ENCODE data around the gene IRX3.

Gene IRX3

DNA sequence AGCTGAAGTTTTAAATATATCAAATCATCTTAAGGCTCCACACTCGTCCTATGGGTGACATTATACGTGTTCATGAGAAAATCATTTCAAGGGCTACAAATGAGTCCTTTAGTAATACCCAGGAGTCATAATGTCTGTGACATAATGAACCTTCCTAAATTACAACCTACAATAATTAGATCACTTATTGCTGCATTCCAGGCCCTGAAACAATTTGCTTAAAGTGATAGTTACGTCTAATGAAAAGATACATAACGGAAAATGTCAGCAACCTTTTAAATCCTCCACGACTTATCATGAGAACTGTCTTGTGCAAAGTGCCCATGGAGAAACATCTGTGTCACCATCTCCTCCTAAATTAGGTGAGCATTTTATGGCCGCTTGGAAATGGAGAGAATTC is 43.4 kb downstream of the IRX3 start:
- TF ChIP-seq, protein P1, sequence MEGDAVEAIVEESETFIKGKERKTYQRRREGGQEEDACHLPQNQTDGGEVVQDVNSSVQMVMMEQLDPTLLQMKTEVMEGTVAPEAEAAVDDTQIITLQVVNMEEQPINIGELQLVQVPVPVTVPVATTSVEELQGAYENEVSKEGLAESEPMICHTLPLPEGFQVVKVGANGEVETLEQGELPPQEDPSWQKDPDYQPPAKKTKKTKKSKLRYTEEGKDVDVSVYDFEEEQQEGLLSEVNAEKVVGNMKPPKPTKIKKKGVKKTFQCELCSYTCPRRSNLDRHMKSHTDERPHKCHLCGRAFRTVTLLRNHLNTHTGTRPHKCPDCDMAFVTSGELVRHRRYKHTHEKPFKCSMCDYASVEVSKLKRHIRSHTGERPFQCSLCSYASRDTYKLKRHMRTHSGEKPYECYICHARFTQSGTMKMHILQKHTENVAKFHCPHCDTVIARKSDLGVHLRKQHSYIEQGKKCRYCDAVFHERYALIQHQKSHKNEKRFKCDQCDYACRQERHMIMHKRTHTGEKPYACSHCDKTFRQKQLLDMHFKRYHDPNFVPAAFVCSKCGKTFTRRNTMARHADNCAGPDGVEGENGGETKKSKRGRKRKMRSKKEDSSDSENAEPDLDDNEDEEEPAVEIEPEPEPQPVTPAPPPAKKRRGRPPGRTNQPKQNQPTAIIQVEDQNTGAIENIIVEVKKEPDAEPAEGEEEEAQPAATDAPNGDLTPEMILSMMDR (IDR thresholded peaks at IDR 0.05; ENCODE audit: insufficient read depth, low read length, poor library complexity, severe bottlenecking), result no peak
- no peak for DNase-seq (ENCODE audit: extremely low read depth, insufficient read length)

DNA sequence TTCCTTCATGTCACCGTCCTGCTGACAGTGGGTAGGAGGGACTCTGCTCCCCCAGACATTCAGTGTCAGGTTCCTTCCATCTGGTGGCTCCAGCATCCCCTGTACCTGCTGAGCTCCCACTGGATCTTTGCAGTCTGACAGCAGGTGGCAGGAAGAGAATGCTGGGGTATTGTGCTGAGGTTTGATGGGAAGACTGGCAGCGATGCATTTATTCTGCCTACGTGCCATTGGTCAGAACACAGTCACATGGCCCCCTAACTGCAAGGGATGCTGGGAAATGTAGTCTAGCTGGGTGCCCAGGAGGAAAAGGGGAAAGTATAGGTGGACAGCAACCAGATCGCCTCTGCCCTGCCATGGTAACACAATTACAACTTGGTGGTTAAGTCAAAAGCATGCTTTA is 44.4 kb downstream of the IRX3 start:
- Histone ChIP-seq H3K36me3 (ENCODE audit: control insufficient read depth, insufficient read depth, low read length) (no peaks in the 10 kb centered on the region), H3K27me3 (replicated peaks; ENCODE audit: control insufficient read depth, insufficient read depth, low read length) (no peaks in the 10 kb centered on the region; the same call in 1 of the 2 replicates), H3K4me3 (replicated peaks; ENCODE audit: low read depth, low read length) (no peak overlapping the region)
- TF ChIP-seq, protein P1 (IDR thresholded peaks at IDR 0.05; ENCODE audit: insufficient read depth, low read length, poor library complexity, severe bottlenecking), result no peak
- no peak for DNase-seq (ENCODE audit: extremely low read depth, insufficient read length)

More for the DNA sequence above, 43.4 kb downstream of the IRX3 start:
- Histone ChIP-seq H3K4me3 (replicated peaks; ENCODE audit: low read depth, low read length) (no peak overlapping the region), H3K27me3 (replicated peaks; ENCODE audit: control insufficient read depth, insufficient read depth, low read length) (no peaks in the 10 kb centered on the region; the same call in 1 of the 2 replicates), H3K36me3 (ENCODE audit: control insufficient read depth, insufficient read depth, low read length) (no peaks in the 10 kb centered on the region)

DNA sequence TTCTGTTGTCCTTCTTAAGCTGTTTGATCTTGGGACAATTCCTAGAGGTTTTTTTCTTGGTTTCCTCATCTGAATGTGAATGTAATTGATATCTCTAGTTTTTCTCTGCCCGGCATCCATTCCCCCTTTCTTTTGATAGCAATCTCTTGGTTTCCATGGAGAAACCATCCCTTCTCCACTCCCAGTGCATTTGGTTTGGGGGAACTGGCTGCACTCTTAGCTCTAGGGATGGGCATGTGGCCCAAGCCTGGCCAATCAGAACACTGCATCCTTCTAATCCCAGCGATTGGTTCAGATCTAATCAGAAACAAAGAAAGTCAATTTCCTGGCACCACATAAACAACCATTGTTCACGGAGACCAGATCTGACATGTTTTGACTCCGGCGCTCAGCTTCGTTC is 45.1 kb downstream of the IRX3 start:
- no peak for DNase-seq (ENCODE audit: extremely low read depth, insufficient read length)
- no peaks in the 10 kb centered on the region for H3K36me3 ChIP-seq (ENCODE audit: control insufficient read depth, insufficient read depth, low read length)
- no peak overlapping the region for H3K4me3 ChIP-seq (replicated peaks; ENCODE audit: low read depth, low read length)
- H3K27me3 ChIP-seq (replicated peaks; ENCODE audit: control insufficient read depth, insufficient read depth, low read length), result no peaks in the 10 kb centered on the region; the same call in 1 of the 2 replicates
- TF ChIP-seq, protein P1 (IDR thresholded peaks at IDR 0.05; ENCODE audit: insufficient read depth, low read length, poor library complexity, severe bottlenecking), result no peak

DNA sequence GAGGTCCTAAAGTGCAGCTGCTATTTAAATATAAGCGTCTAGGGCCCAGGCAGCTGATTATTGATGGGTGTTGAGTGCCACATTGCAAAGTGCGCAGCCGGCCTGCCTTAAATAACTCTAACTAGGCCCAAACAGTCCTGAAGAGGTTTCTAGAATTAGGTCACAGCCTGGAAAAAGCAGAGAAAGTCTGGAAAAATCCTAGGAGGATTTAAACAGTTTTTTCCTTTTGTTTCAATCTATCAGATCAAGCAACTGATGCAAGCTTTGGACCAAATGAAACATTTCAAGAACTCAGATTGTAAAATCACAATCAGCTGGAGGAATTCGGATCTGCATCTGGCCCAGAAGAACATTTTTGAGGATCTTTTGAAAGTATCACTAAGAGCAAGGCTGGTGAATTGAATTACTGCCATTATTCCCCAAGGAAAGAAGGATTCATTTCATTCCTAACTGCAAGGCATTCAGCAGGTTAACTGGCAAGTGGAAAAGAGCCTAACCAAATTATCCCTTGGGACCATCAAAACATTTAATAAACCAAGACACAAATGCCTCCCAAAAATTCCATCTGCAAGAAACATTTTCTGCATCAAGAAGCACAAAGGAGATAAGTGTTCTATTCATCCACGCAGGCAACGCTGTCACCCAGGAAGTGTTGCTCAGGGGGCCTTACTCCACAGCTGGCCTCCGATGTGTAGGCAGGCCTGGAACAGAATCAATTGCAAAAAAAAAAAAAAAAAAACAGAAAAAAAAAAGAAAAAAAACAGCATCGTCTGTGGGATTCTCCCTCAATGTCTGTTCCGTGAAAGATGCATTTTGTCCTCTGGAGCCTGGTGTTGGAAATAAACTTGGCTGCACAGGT is 46.1 kb downstream of the IRX3 start:
- Histone ChIP-seq H3K4me3 (replicated peaks; ENCODE audit: low read depth, low read length) (no peak overlapping the region), H3K27me3 (replicated peaks; ENCODE audit: control insufficient read depth, insufficient read depth, low read length) (no peaks in the 10 kb centered on the region; the same call in 1 of the 2 replicates), H3K36me3 (ENCODE audit: control insufficient read depth, insufficient read depth, low read length) (no peaks in the 10 kb centered on the region)
- DNase-seq (ENCODE audit: extremely low read depth, insufficient read length), result no peak
- TF ChIP-seq, protein P1 (IDR thresholded peaks at IDR 0.05; ENCODE audit: insufficient read depth, low read length, poor library complexity, severe bottlenecking), result no peak

DNA sequence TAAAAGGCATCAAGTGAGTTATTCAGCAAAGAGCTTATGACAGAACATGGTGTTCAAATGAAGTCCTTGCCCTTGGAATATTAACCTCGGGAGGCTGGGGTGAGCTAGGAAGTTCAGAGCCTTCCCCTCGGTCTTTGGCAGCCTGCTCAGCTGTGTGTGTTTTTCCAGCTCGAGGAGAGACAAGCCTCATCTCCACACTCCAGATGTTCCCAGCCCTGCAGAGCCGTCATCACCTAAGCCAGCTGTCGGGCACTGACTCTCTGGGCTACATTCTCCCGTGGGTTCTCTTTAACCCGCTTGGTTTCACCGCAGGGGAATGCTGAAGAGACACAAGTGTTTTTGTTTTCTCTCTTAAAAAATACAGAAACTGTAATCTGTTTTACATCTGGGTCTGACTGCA is 47.1 kb downstream of the IRX3 start:
- Histone ChIP-seq H3K36me3 (ENCODE audit: control insufficient read depth, insufficient read depth, low read length) (no peaks in the 10 kb centered on the region), H3K27me3 (replicated peaks; ENCODE audit: control insufficient read depth, insufficient read depth, low read length) (no peaks in the 10 kb centered on the region), H3K4me3 (replicated peaks; ENCODE audit: low read depth, low read length) (no peak overlapping the region)
- no peak for DNase-seq (ENCODE audit: extremely low read depth, insufficient read length)
- TF ChIP-seq, protein P1 (IDR thresholded peaks at IDR 0.05; ENCODE audit: insufficient read depth, low read length, poor library complexity, severe bottlenecking), result no peak

Measured in GM06990 (cell line).